NCI-H82 (cell line): ENCODE measurements around the gene SRPK2.
A peak's percentile ranks its signal among the peaks of the same experiment; 100 is the strongest.
"Not testable (repeated sequence)": the region's sequence is repeated elsewhere in the genome, so short reads cannot be mapped to it uniquely, and the experiment has no call there.

Experiments
- DNase-seq: peaks from one replicate; lab custom pipeline; 2025; lab: John Stamatoyannopoulos, UW

The SRPK2 gene

GRCh38 chr7:105376908-105377533, 11.7 kb downstream of the SRPK2 start:
- DNase-seq, result no peak

- DNase-seq, result no peak
Observed at GRCh38 chr7:105369944-105370343, 18.8 kb downstream of the SRPK2 start.

- no peak for DNase-seq
Observed at GRCh38 chr7:105367458-105367857, 21.3 kb downstream of the SRPK2 start.

GRCh38 chr7:105365541-105366534, 22.9 kb downstream of the SRPK2 start:
- DNase-seq, result no peak

GRCh38 chr7:105364684-105365083, 24.0 kb downstream of the SRPK2 start:
- no peak for DNase-seq

- not testable (repeated sequence) for DNase-seq
Observed at GRCh38 chr7:105363657-105364056, 25.1 kb downstream of the SRPK2 start.

- not testable (repeated sequence) for DNase-seq
Observed at GRCh38 chr7:105362685-105363084, 26.0 kb downstream of the SRPK2 start.

- DNase-seq, result not testable (repeated sequence)
Observed at GRCh38 chr7:105361995-105362394, 26.7 kb downstream of the SRPK2 start.

GRCh38 chr7:105360149-105360548, 28.6 kb downstream of the SRPK2 start:
- DNase-seq, result not testable (repeated sequence)

- no peak for DNase-seq
Observed at GRCh38 chr7:105355701-105356100, 33.0 kb downstream of the SRPK2 start.

GRCh38 chr7:105354383-105354782, 34.3 kb downstream of the SRPK2 start:
- no peak for DNase-seq

GRCh38 chr7:105353752-105354328, 34.9 kb downstream of the SRPK2 start:
- peak; percentile 52 for DNase-seq

- DNase-seq, result peak; percentile 29
Observed at GRCh38 chr7:105352901-105353668, 35.6 kb downstream of the SRPK2 start.

GRCh38 chr7:105352018-105352612, 36.6 kb downstream of the SRPK2 start:
- peak; percentile 42 for DNase-seq

GRCh38 chr7:105350906-105351305, 37.8 kb downstream of the SRPK2 start:
- DNase-seq, result peak; percentile 97

GRCh38 chr7:105348177-105348576, 40.5 kb downstream of the SRPK2 start:
- not testable (repeated sequence) for DNase-seq

- DNase-seq, result no peak
Observed at GRCh38 chr7:105346593-105347322, 42.0 kb downstream of the SRPK2 start.

GRCh38 chr7:105346138-105346537, 42.6 kb downstream of the SRPK2 start:
- no peak for DNase-seq

GRCh38 chr7:105345725-105346124, 43.0 kb downstream of the SRPK2 start:
- DNase-seq, result no peak

- DNase-seq, result no peak
Observed at GRCh38 chr7:105345003-105345402, 43.7 kb downstream of the SRPK2 start.
